Measurements from ENCODE around the gene RNPEP. TPM values are rescaled to one million over a fixed set of nuclear protein-coding genes. Genes with fewer than 3 reads are reported as not detected.

Gene RNPEP
- total and polyA plus RNA-seq, 2 of the 13 experiments (the other 11 are each of a cell fraction or from before 2014, with no cell fraction given), result 20.6 to 38.4 TPM

DNA sequence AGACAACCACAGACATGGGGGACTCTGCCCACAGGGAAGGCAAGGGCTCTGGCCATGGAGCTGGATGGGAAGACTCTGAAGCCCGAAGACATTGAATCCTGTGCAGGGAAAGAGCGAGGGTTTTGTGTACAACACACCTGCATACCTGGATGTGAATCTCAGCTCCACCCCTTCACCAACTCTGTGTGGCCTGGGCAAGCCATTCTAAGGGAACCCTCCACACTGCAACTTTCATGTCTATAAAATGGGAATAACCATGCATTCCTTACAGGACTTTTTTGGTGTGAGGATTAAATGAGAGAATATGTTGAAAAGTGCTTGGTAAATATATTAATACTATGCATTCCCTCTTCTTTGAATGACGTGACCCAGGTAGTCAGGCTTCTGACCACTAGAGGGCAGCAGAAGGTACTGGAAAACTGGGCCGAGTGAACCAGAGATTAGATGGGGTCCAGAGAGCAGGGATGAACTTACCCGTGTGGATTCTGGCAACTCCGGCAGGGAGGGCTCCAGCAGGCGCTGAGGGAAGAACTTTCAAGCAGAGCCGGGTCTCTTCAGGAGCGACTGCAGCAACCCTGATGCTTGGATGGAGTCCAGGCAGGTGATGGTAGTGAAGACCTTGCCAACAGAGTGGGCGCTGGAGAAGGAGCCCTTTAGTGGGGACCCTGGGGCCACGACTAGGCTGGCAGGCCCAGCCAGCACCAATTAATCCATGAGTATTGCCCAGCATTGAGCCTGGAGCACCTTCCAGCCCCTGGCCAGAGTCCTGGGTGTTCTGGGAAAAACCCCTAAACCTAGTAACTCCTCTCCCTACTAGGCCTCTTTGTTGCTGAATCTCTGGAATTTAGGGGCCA is 27.1 kb downstream of the RNPEP start (continued):
- TF ChIP-seq HIVEP1 (CRISPR knock-in tag; IDR thresholded peaks at IDR 0.05), result no peak
- TF ChIP-seq JDP2 (CRISPR knock-in tag; IDR thresholded peaks at IDR 0.05; ENCODE audit: borderline replicate concordance), result no peak
- TF ChIP-seq POGZ (CRISPR knock-in tag; IDR thresholded peaks at IDR 0.05), result no peak
- 0 out of 2 replicates have a peak, but pooled peaks have one; percentile 28 for TF ChIP-seq SOX5 (CRISPR knock-in tag; IDR thresholded peaks at IDR 0.05; ENCODE audit: borderline replicate concordance)
- TF ChIP-seq RARA (CRISPR knock-in tag; IDR thresholded peaks at IDR 0.05), result peak; percentile 35; the same call in 1 of the 2 replicates
- TF ChIP-seq, protein P1, sequence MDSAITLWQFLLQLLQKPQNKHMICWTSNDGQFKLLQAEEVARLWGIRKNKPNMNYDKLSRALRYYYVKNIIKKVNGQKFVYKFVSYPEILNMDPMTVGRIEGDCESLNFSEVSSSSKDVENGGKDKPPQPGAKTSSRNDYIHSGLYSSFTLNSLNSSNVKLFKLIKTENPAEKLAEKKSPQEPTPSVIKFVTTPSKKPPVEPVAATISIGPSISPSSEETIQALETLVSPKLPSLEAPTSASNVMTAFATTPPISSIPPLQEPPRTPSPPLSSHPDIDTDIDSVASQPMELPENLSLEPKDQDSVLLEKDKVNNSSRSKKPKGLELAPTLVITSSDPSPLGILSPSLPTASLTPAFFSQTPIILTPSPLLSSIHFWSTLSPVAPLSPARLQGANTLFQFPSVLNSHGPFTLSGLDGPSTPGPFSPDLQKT (CRISPR knock-in tag; IDR thresholded peaks at IDR 0.05; ENCODE audit: borderline replicate concordance), result no peak
- TF ChIP-seq, protein P2, sequence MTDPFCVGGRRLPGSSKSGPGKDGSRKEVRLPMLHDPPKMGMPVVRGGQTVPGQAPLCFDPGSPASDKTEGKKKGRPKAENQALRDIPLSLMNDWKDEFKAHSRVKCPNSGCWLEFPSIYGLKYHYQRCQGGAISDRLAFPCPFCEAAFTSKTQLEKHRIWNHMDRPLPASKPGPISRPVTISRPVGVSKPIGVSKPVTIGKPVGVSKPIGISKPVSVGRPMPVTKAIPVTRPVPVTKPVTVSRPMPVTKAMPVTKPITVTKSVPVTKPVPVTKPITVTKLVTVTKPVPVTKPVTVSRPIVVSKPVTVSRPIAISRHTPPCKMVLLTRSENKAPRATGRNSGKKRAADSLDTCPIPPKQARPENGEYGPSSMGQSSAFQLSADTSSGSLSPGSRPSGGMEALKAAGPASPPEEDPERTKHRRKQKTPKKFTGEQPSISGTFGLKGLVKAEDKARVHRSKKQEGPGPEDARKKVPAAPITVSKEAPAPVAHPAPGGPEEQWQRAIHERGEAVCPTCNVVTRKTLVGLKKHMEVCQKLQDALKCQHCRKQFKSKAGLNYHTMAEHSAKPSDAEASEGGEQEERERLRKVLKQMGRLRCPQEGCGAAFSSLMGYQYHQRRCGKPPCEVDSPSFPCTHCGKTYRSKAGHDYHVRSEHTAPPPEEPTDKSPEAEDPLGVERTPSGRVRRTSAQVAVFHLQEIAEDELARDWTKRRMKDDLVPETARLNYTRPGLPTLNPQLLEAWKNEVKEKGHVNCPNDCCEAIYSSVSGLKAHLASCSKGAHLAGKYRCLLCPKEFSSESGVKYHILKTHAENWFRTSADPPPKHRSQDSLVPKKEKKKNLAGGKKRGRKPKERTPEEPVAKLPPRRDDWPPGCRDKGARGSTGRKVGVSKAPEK (CRISPR knock-in tag; IDR thresholded peaks at IDR 0.05; ENCODE audit: borderline replicate concordance), result no peak
- TF ChIP-seq, protein P3, sequence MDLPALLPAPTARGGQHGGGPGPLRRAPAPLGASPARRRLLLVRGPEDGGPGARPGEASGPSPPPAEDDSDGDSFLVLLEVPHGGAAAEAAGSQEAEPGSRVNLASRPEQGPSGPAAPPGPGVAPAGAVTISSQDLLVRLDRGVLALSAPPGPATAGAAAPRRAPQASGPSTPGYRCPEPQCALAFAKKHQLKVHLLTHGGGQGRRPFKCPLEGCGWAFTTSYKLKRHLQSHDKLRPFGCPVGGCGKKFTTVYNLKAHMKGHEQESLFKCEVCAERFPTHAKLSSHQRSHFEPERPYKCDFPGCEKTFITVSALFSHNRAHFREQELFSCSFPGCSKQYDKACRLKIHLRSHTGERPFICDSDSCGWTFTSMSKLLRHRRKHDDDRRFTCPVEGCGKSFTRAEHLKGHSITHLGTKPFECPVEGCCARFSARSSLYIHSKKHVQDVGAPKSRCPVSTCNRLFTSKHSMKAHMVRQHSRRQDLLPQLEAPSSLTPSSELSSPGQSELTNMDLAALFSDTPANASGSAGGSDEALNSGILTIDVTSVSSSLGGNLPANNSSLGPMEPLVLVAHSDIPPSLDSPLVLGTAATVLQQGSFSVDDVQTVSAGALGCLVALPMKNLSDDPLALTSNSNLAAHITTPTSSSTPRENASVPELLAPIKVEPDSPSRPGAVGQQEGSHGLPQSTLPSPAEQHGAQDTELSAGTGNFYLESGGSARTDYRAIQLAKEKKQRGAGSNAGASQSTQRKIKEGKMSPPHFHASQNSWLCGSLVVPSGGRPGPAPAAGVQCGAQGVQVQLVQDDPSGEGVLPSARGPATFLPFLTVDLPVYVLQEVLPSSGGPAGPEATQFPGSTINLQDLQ (CRISPR knock-in tag; IDR thresholded peaks at IDR 0.05), result no peak
- TF ChIP-seq RFXANK (CRISPR knock-in tag; IDR thresholded peaks at IDR 0.05), result no peak
- TF ChIP-seq KLF16 (CRISPR knock-in tag; IDR thresholded peaks at IDR 0.05), result no peak
- TF ChIP-seq ZNF569 (CRISPR knock-in tag; IDR thresholded peaks at IDR 0.05; ENCODE audit: borderline replicate concordance), result no peak
- no peak for TF ChIP-seq ZNF746 (CRISPR knock-in tag; IDR thresholded peaks at IDR 0.05)
- TF ChIP-seq, protein P4, sequence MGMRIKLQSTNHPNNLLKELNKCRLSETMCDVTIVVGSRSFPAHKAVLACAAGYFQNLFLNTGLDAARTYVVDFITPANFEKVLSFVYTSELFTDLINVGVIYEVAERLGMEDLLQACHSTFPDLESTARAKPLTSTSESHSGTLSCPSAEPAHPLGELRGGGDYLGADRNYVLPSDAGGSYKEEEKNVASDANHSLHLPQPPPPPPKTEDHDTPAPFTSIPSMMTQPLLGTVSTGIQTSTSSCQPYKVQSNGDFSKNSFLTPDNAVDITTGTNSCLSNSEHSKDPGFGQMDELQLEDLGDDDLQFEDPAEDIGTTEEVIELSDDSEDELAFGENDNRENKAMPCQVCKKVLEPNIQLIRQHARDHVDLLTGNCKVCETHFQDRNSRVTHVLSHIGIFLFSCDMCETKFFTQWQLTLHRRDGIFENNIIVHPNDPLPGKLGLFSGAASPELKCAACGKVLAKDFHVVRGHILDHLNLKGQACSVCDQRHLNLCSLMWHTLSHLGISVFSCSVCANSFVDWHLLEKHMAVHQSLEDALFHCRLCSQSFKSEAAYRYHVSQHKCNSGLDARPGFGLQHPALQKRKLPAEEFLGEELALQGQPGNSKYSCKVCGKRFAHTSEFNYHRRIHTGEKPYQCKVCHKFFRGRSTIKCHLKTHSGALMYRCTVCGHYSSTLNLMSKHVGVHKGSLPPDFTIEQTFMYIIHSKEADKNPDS (CRISPR knock-in tag; IDR thresholded peaks at IDR 0.05), result no peak
- no peak for TF ChIP-seq TSC22D2 (CRISPR knock-in tag; IDR thresholded peaks at IDR 0.05; ENCODE audit: borderline replicate concordance)
- no peak for TF ChIP-seq MTA3 (CRISPR knock-in tag; IDR thresholded peaks at IDR 0.05)
- no peak for TF ChIP-seq ELF4 (CRISPR knock-in tag; IDR thresholded peaks at IDR 0.05; ENCODE audit: borderline replicate concordance)
- TF ChIP-seq HHEX (CRISPR knock-in tag; IDR thresholded peaks at IDR 0.05), result no peak
- 0 out of 2 replicates have a peak, but pooled peaks have one; percentile 10 for TF ChIP-seq SALL2 (CRISPR knock-in tag; IDR thresholded peaks at IDR 0.05)
- no peak for TF ChIP-seq ZNF337 (CRISPR knock-in tag; IDR thresholded peaks at IDR 0.05; ENCODE audit: borderline replicate concordance, low read depth)
- TF ChIP-seq ZNF317 (CRISPR knock-in tag; IDR thresholded peaks at IDR 0.05), result 0 out of 2 replicates have a peak, but pooled peaks have one; percentile 56
- no peak for TF ChIP-seq ZNF160 (CRISPR knock-in tag; IDR thresholded peaks at IDR 0.05)

All from HepG2 (cell line).